Fibroblast of the conjunctiva (primary cell): ENCODE results near the gene FABP7.

Source experiments
- DNase-seq: peaks from one replicate; pipeline ENCODE4 v3.0.0-alpha.2; 2010; ENCODE audit warnings: low read depth

The FABP7 gene

GRCh38 chr6:122798099-122798641 is 18.7 kb downstream of the FABP7 start:
- no peak for DNase-seq

- no peak for DNase-seq
These were observed 19.7 kb downstream of the FABP7 start for GRCh38 chr6:122799140-122799745.

- no peak for DNase-seq
These were observed 20.6 kb downstream of the FABP7 start for GRCh38 chr6:122799916-122800686.

- DNase-seq = no peak
These were observed 21.4 kb downstream of the FABP7 start for GRCh38 chr6:122800906-122801305.

GRCh38 chr6:122801397-122801796 is 21.9 kb downstream of the FABP7 start:
- no peak for DNase-seq

GRCh38 chr6:122803171-122803661 is 23.7 kb downstream of the FABP7 start:
- peak; percentile 82 for DNase-seq

- DNase-seq = no peak
These were observed 25.5 kb downstream of the FABP7 start for GRCh38 chr6:122804962-122805485.

- no peak for DNase-seq
These were observed 26.8 kb downstream of the FABP7 start for GRCh38 chr6:122806291-122806690.

- DNase-seq = no peak
These were observed 28.8 kb downstream of the FABP7 start for GRCh38 chr6:122808121-122808885.

GRCh38 chr6:122809001-122809400 is 29.5 kb downstream of the FABP7 start:
- no peak for DNase-seq

- DNase-seq = no peak
These were observed 30.2 kb downstream of the FABP7 start for GRCh38 chr6:122809691-122810090.

- no peak for DNase-seq
These were observed 30.7 kb downstream of the FABP7 start for GRCh38 chr6:122810189-122810588.

- no peak for DNase-seq
These were observed 37.8 kb downstream of the FABP7 start for GRCh38 chr6:122817358-122817757.

- DNase-seq = no peak
These were observed 38.2 kb downstream of the FABP7 start for GRCh38 chr6:122817766-122818165.

GRCh38 chr6:122818866-122819265 is 39.4 kb downstream of the FABP7 start:
- no peak for DNase-seq

GRCh38 chr6:122821095-122821494 is 41.6 kb downstream of the FABP7 start:
- DNase-seq = no peak

GRCh38 chr6:122825163-122825562 is 45.6 kb downstream of the FABP7 start:
- DNase-seq = no peak

GRCh38 chr6:122829456-122829855 is 49.9 kb downstream of the FABP7 start:
- no peak for DNase-seq

GRCh38 chr6:122831511-122831910 is 52.0 kb downstream of the FABP7 start:
- no peak for DNase-seq

- no peak for DNase-seq
These were observed 52.9 kb downstream of the FABP7 start for GRCh38 chr6:122832459-122832858.

- no peak for DNase-seq
These were observed 53.5 kb downstream of the FABP7 start for GRCh38 chr6:122833021-122833491.
